Chondrocyte (in vitro differentiated cells): Measurements from ENCODE around the gene SPPL2C. TPM values are rescaled to one million over a fixed set of nuclear protein-coding genes. Genes with fewer than 3 reads are reported as not detected.

ENCODE experiments used
- DNase-seq: peaks from one replicate; pipeline ENCODE4 v3.0.0; 2021; ENCODE audit warnings: mixed read lengths, low spot score
- H3K27ac Mint-ChIP-seq: one replicate; pipeline ENCODE4 v1.8.0; 2021; ENCODE audit warnings: mild to moderate bottlenecking, moderate library complexity, mixed read lengths; ENCODE audit not compliant: unreplicated experiment
- H3K27me3 Mint-ChIP-seq: 2 replicates; pipeline ENCODE4 v1.8.0; 2021; ENCODE audit warnings: low read depth, mixed read lengths
- H3K36me3 Mint-ChIP-seq: 2 replicates; pipeline ENCODE4 v1.8.0; 2021; ENCODE audit warnings: low read depth, mixed read lengths
- H3K4me1 Mint-ChIP-seq: 2 replicates; pipeline ENCODE4 v1.8.0; 2021; ENCODE audit warnings: low read depth, mild to moderate bottlenecking, mixed read lengths
- H3K4me3 Mint-ChIP-seq: one replicate; pipeline ENCODE4 v1.8.0; 2021; ENCODE audit warnings: mild to moderate bottlenecking, moderate library complexity, mixed read lengths; ENCODE audit not compliant: unreplicated experiment
- H3K9me3 Mint-ChIP-seq: 2 replicates; pipeline ENCODE4 v1.8.0; 2021; ENCODE audit warnings: low read depth, mixed read lengths
- CTCF ChIP-seq: fragments of 200-600 bp; sonication (generic); IDR thresholded peaks from 2 replicates; pipeline ENCODE4 v1.5.0; 2021; ENCODE audit warnings: antibody characterized with exemption, mild to moderate bottlenecking, moderate library complexity
- total RNA-seq: library from RNA; stranded (reverse); gene quantifications from 3 replicates; pipeline ENCODE4 v1.2.1, GENCODE V29; 2021

The SPPL2C gene
- total RNA-seq, 1 donor from 2014 or later: not detected

GRCh38 chr17:45876539-45876938, 31.9 kb downstream of the SPPL2C start:
- peaks cover 4% of the 10 kb centered on the region for H3K4me1 Mint-ChIP-seq
- H3K9me3 Mint-ChIP-seq: peaks cover 2% of the 10 kb centered on the region
- H3K36me3 Mint-ChIP-seq: no peaks in the 10 kb centered on the region
- no peak for TF ChIP-seq CTCF
- no peak overlapping the region for H3K27ac Mint-ChIP-seq
- no peak overlapping the region for H3K4me3 Mint-ChIP-seq
- peaks cover 20% of the 10 kb centered on the region for H3K27me3 Mint-ChIP-seq
- no peak for DNase-seq

- no peak for TF ChIP-seq CTCF
- no peaks in the 10 kb centered on the region for H3K36me3 Mint-ChIP-seq
- H3K4me1 Mint-ChIP-seq: peaks cover 4% of the 10 kb centered on the region
- H3K4me3 Mint-ChIP-seq: no peak overlapping the region
- peaks cover 23% of the 10 kb centered on the region for H3K27me3 Mint-ChIP-seq
- no peak overlapping the region for H3K27ac Mint-ChIP-seq
- no peak for DNase-seq
- H3K9me3 Mint-ChIP-seq: peaks cover 2% of the 10 kb centered on the region
Measured at GRCh38 chr17:45877467-45877866, 32.8 kb downstream of the SPPL2C start.

GRCh38 chr17:45883063-45883462, 38.4 kb downstream of the SPPL2C start:
- Mint-ChIP-seq H3K27me3 (peaks cover 25% of the 10 kb centered on the region), H3K36me3 (no peaks in the 10 kb centered on the region), H3K27ac (no peak overlapping the region), H3K9me3 (no peaks in the 10 kb centered on the region), H3K4me3 (no peak overlapping the region), H3K4me1 (no peaks in the 10 kb centered on the region)
- DNase-seq: no peak
- no peak for TF ChIP-seq CTCF

- H3K4me1 Mint-ChIP-seq: no peaks in the 10 kb centered on the region
Measured at GRCh38 chr17:45886852-45887251, 42.2 kb downstream of the SPPL2C start.

DNA sequence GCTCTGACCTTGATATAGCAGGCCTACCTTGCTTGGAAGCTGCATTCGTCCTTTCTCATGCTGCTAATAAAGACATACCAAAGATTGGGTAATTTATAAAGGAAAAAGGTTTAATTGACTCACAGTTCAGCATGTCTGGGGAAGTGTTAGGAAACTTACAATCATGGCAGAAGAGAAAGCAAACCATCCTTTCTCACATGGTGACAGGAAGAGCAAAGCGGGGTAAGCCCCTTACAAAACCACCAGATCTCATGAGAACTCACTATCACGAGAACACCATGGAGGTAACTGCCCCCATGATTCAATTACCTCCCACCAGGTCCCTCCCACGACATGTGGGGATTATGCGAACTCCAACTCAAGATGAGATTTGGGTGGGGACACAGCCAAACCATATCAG, 43.7 kb downstream of the SPPL2C start:
- Mint-ChIP-seq H3K36me3 (no peaks in the 10 kb centered on the region), H3K4me3 (no peak overlapping the region), H3K4me1 (no peaks in the 10 kb centered on the region), H3K27ac (no peak overlapping the region), H3K9me3 (no peaks in the 10 kb centered on the region), H3K27me3 (peaks cover 39% of the 10 kb centered on the region)
- TF ChIP-seq CTCF: no peak
- DNase-seq: no peak

More at GRCh38 chr17:45886852-45887251, 42.2 kb downstream of the SPPL2C start:
- peaks cover 39% of the 10 kb centered on the region for H3K27me3 Mint-ChIP-seq
- no peak for TF ChIP-seq CTCF
- H3K9me3 Mint-ChIP-seq: no peaks in the 10 kb centered on the region
- H3K36me3 Mint-ChIP-seq: no peaks in the 10 kb centered on the region
- no peak overlapping the region for H3K27ac Mint-ChIP-seq
- H3K4me3 Mint-ChIP-seq: no peak overlapping the region
- no peak for DNase-seq
